Panc1 (cell line): ENCODE data around the gene TUBG2.
A peak's percentile ranks its signal among the peaks of the same experiment; 100 is the strongest.

Experiments
- POLR2AphosphoS5 ChIP-seq: IDR thresholded peaks from 2 replicates; pipeline ENCODE4 v1.6.1; 2012; ENCODE audit warnings: mild to moderate bottlenecking, low read depth, low read length, moderate library complexity
- SIN3A ChIP-seq: IDR thresholded peaks from 2 replicates; pipeline ENCODE4 v1.6.1; 2012; ENCODE audit warnings: low read depth, mild to moderate bottlenecking, low read length, moderate library complexity, borderline replicate concordance; ENCODE audit not compliant: insufficient read depth
- TF ChIP-seq, protein P1 (sequence below): fragments of 450-650 bp; IDR thresholded peaks from 2 replicates; pipeline ENCODE4 v1.5.1; 2017; ENCODE audit warnings: mild to moderate bottlenecking
- TF ChIP-seq, protein P2 (sequence below), 2 experiments: IDR thresholded peaks; 2 replicates each; pipeline ENCODE4 v1.6.1; 2011 to 2012; ENCODE audit warnings: low read depth in 2 of 2, control low read depth in 1 of 2, low read length in 1 of 2, mild to moderate bottlenecking in 1 of 2, moderate library complexity in 1 of 2; ENCODE audit not compliant: insufficient read depth in 1 of 2

DNA sequence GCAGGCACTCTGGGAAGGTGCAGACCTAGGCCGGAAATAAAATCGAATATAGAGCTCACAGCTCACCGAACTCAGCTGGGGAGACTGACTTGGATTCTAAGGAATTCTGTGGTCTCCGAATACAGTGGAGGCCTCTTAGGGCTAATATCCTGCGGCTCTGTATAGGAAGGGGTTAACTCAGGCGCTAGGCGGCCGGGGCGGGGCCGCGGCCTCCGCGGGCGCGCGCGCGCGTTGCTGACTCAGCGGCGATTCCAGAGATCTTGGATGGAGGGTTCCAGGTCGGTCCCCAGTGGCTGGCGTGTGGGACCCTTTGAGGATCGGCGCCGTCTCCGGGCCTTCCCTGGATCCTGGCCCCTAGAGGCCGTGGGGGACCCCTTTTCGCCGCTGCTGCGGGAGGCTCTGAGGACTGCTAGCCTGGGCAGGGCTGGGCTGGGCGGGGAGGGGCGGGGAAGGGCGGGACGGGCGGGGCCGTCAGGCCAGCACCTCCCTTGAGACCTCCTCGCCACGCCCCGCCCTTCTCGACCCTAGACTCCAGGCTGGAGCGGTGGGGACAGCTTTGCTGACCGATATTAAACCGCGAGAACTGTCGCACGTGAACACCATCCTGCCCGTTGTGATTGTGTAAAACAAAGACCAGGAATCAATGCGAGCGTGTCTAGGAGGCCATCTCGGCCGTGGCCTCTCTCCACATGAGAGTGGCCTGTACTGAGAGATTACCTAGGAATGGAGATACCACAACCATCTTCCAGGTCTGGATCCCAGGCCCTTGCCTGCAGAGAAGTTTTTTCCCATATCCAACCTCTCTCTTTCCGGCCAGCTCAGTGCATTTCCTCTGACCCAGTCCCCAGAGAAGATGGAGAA lies 19.1 kb downstream of the TUBG2 start:
- TF ChIP-seq, protein P1, sequence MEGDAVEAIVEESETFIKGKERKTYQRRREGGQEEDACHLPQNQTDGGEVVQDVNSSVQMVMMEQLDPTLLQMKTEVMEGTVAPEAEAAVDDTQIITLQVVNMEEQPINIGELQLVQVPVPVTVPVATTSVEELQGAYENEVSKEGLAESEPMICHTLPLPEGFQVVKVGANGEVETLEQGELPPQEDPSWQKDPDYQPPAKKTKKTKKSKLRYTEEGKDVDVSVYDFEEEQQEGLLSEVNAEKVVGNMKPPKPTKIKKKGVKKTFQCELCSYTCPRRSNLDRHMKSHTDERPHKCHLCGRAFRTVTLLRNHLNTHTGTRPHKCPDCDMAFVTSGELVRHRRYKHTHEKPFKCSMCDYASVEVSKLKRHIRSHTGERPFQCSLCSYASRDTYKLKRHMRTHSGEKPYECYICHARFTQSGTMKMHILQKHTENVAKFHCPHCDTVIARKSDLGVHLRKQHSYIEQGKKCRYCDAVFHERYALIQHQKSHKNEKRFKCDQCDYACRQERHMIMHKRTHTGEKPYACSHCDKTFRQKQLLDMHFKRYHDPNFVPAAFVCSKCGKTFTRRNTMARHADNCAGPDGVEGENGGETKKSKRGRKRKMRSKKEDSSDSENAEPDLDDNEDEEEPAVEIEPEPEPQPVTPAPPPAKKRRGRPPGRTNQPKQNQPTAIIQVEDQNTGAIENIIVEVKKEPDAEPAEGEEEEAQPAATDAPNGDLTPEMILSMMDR = no peak
- TF ChIP-seq, protein P2, sequence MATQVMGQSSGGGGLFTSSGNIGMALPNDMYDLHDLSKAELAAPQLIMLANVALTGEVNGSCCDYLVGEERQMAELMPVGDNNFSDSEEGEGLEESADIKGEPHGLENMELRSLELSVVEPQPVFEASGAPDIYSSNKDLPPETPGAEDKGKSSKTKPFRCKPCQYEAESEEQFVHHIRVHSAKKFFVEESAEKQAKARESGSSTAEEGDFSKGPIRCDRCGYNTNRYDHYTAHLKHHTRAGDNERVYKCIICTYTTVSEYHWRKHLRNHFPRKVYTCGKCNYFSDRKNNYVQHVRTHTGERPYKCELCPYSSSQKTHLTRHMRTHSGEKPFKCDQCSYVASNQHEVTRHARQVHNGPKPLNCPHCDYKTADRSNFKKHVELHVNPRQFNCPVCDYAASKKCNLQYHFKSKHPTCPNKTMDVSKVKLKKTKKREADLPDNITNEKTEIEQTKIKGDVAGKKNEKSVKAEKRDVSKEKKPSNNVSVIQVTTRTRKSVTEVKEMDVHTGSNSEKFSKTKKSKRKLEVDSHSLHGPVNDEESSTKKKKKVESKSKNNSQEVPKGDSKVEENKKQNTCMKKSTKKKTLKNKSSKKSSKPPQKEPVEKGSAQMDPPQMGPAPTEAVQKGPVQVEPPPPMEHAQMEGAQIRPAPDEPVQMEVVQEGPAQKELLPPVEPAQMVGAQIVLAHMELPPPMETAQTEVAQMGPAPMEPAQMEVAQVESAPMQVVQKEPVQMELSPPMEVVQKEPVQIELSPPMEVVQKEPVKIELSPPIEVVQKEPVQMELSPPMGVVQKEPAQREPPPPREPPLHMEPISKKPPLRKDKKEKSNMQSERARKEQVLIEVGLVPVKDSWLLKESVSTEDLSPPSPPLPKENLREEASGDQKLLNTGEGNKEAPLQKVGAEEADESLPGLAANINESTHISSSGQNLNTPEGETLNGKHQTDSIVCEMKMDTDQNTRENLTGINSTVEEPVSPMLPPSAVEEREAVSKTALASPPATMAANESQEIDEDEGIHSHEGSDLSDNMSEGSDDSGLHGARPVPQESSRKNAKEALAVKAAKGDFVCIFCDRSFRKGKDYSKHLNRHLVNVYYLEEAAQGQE (IDR thresholded peaks at IDR 0.05; ENCODE audit: insufficient read depth in 1 of 2, low read depth in 2 of 2, low read length in 1 of 2) = no peak
- TF ChIP-seq POLR2AphosphoS5 (peak; percentile 48), SIN3A (no peak)
